HG03045 (cell line): ENCODE measurements around the gene ENOX1.
A peak's percentile ranks its signal among the peaks of the same experiment; 100 is the strongest.

Source experiments
- ATAC-seq: cut with Tn5 transposase; IDR thresholded peaks from one replicate; pipeline ENCODE4 v1.9.1; 2021; ENCODE audit warnings: mild to moderate bottlenecking, moderate library complexity; ENCODE audit not compliant: unreplicated experiment

The ENOX1 gene

DNA sequence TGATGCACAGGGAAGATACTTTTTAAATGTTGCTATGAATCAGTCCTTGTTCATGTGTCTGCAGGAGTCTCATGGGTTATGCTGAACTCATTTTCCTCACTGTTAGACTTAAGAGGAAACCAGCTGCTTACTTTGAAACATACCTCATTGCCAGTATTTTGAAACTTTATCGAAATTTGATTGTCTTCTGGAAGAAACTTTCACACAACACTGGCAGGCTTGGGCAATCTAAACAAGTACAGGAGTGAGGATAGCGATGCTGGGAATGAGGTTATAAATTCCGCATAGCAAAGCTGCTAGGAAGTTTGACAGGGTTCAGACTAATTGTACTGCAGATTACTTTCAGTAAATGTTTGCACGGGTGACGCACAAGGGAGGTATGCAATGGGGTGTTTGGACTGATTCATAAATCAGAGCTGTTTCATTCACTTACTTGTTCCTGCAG lies 517.7 kb downstream of the ENOX1 start:
- no peak for ATAC-seq

- ATAC-seq: no peak
Measured at GRCh38 chr13:43268632-43269031, 518.1 kb downstream of the ENOX1 start.

DNA sequence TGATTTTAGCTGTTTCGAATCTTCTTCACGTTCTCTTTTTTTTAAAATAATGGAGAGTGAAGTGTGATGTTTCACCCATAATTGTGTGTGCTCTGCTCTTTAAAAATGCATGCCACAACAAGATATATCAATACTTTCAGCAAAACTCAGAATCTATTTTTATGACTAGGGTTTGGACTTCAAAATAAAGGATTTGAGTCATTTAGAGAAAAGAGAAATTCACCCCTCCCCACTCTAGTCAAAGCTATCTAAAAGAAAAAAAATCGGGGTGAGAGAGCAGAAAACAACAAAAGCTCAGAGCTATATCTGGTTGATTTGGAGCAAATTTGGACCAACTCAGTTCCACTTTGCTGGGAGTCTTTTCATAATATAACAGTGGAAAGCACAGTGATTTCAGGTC lies 518.9 kb downstream of the ENOX1 start:
- ATAC-seq: no peak

DNA sequence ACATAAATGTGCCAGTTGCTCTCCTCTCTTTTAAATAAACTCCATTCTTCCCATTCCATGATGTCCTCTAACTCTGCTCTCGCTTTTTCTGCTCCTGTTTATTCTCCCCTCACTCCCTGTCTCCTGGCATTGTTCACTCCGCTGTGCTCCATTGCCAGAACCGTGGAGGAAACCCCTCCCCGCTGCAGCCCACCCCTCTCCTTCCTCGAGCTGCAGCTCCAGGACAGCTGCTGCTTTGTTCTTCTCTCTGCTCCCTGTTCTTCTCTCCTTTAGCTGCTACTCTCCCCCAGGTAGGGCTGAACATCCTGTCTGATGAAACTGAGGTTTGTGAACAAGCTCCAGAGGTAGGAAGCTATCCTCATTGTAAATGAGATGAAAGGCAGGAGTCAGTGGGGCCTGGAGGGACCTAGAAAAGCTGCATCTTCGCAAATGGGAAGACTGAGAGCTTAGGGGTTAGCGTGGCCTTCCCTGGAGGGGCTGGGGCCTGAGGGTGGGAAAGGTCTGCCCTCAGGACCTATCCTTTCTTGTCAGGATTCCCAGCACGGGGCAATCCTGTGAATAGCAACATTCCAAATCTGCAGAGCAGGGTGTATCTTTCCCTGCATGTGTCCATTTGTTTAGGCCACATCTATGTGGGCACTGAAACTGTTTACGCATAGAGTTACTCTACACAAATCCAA lies 519.7 kb downstream of the ENOX1 start:
- no peak for ATAC-seq

- no peak for ATAC-seq
Measured at GRCh38 chr13:43265028-43265427, 521.7 kb downstream of the ENOX1 start.

DNA sequence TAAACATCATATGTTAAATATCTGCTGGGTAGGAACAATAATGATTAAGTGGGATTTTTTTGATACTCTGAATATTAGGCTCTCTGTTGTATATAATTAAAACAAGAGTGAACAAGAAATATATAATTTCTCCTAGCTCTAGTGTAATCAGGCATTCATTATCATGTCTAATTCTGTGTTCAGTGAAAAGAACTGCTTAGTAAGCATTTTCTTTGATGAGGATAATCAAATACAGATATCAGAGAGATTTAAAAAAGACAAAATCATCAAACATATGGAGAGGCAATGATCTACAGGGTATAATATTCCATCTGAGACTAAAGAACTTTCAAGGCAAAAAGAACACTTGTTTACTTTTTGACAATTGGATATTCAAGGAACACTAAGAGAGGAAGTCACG lies 522.3 kb downstream of the ENOX1 start:
- no peak for ATAC-seq

GRCh38 chr13:43263047-43263446 lies 523.7 kb downstream of the ENOX1 start:
- no peak for ATAC-seq

GRCh38 chr13:43260999-43261398 lies 525.8 kb downstream of the ENOX1 start:
- no peak for ATAC-seq

- ATAC-seq: no peak
Measured at GRCh38 chr13:43258771-43259170, 528.0 kb downstream of the ENOX1 start.

- no peak for ATAC-seq
Measured at GRCh38 chr13:43257765-43258164, 529.0 kb downstream of the ENOX1 start.

DNA sequence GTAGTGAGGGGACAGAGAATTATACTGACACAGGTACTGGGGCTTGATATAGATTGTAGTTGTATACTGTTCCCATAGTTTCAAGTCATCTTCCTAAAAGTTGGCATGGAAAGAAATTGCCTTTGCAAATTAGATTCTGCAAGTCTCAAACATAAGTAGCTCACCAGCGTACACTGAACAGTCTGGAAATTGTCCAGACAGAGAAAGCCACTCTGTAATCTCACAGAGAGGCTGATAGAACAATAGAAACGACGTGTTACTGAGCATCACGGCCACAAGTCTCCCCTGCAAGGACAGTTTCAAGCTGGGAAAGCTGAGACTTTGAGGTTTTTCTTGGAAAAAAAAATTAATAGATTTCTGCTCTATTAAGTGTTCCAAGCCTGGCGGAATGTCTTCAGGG lies 534.8 kb downstream of the ENOX1 start:
- ATAC-seq: no peak

GRCh38 chr13:43246382-43246781 lies 540.4 kb downstream of the ENOX1 start:
- no peak for ATAC-seq

- no peak for ATAC-seq
Measured at GRCh38 chr13:43245374-43245964, 541.3 kb downstream of the ENOX1 start.

- ATAC-seq: no peak
Measured at GRCh38 chr13:43244481-43244880, 542.3 kb downstream of the ENOX1 start.

- ATAC-seq: no peak
Measured at GRCh38 chr13:43243711-43244110, 543.1 kb downstream of the ENOX1 start.

GRCh38 chr13:43242040-43242439 lies 544.7 kb downstream of the ENOX1 start:
- ATAC-seq: no peak

- ATAC-seq: peak; percentile 77
Measured at GRCh38 chr13:43240278-43240677, 546.5 kb downstream of the ENOX1 start.

DNA sequence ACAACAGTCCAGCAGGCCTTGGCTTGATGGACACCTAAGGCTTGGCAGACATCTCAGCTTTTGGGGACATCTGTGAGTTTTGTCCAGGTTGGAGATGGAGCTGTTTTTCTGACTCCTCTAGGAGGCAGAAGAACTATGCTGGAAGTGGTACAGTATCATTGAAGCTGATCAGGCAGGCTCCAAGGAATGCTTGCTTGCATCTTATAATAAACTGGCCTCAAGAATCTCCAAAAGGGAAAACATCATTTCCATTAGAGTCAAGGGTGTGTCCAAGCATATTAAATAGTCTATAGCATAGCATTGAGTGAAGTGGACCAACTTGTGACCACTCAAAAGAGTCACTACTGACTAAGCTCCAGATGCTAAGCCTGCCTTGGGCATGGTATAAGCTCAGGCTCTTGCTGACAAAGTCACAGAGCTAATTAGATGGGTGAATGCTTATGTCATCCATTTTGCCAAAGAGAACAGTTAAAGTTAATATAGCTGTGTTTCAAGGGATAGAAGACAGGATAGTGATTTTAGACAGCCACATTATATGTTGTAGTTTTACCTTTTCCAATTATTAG lies 547.4 kb downstream of the ENOX1 start:
- no peak for ATAC-seq

GRCh38 chr13:43238341-43239083 lies 548.3 kb downstream of the ENOX1 start:
- no peak for ATAC-seq

GRCh38 chr13:43237616-43238015 lies 549.2 kb downstream of the ENOX1 start:
- ATAC-seq: no peak

GRCh38 chr13:43235028-43235427 lies 551.7 kb downstream of the ENOX1 start:
- ATAC-seq: no peak

GRCh38 chr13:43232873-43233265 lies 553.9 kb downstream of the ENOX1 start:
- ATAC-seq: no peak
